ENCODE measurements around the gene VAPA. TPM values are rescaled to one million over a fixed set of nuclear protein-coding genes. Genes with fewer than 3 reads are reported as not detected.
A peak's percentile ranks its signal among the peaks of the same experiment; 100 is the strongest.

Gene VAPA, protein sequence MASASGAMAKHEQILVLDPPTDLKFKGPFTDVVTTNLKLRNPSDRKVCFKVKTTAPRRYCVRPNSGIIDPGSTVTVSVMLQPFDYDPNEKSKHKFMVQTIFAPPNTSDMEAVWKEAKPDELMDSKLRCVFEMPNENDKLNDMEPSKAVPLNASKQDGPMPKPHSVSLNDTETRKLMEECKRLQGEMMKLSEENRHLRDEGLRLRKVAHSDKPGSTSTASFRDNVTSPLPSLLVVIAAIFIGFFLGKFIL
- total RNA-seq: 118 TPM

DNA sequence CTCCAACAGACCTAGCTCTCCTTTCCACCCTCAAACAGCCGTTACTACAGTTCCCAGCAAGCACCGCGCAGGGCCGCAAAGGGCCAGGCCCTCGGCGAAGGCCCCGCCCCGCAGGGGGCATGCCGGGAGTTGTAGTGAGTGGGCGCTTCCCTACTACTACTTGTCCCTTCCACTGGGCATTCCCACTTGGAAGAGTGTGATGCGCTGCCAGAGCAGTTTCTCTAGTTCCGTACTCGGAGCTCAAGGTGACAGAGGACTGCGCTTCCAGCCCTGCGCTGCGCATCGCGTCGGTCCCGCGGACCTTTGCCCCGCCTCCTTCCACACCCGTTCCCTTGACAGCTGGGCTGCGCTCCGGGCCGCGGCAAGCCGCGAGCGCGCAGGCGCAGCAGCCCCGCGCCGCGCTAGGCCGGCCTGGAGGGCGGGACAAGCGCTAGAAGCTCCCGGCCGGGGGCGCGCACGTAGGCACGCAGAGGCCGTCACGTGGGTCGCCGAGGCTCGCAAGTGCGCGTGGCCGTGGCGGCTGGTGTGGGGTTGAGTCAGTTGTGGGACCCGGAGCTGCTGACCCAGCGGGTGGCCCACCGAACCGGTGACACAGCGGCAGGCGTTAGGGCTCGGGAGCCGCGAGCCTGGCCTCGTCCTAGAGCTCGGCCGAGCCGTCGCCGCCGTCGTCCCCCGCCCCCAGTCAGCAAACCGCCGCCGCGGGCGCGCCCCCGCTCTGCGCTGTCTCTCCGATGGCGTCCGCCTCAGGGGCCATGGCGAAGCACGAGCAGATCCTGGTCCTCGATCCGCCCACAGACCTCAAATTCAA, at the start of gene VAPA:
Gene VAPA (plus strand): TSS at position 491 of the 808 bp plus-strand sequence. CDS start 241 bp downstream, at position 732.
- peak; percentile 91 to 96 for DNase-seq (ENCODE audit: low spot score in 2 of 2)
- FAIRE-seq: no peak

DNA sequence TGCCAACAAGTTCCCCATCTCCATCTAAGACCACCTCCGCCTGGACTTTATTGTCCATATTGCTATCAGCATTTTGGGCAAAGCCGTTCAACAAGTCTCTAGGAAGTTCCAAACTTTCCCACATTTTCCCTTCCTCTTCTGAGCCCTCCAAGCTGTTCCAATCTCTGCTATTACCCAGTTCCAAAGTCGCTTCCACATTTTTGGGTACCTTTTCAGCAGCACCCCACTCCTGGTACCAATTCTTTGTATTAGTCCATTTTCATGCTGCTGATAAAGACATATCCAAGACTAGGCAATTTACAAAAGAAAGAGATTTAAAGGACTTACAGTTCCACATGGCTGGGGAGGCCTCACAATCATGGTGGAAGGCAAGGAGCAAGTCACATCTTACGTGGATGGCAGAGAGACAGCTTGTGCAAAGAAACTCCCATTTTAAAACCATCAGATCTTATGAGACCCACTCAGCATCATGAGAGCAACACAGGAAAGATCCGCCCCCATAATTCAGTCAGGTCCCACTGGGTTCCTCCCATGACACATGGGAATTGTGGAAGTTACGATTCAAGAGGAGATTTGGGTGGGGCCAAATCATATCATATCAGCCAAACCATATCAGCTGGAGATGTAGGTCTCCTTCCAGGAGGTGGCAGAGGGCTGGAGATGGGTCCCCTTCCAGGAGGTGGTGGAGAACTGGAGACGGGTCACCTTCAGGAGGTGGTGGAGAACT, 47.9 kb upstream of the VAPA start:
- FAIRE-seq: no peak

DNA sequence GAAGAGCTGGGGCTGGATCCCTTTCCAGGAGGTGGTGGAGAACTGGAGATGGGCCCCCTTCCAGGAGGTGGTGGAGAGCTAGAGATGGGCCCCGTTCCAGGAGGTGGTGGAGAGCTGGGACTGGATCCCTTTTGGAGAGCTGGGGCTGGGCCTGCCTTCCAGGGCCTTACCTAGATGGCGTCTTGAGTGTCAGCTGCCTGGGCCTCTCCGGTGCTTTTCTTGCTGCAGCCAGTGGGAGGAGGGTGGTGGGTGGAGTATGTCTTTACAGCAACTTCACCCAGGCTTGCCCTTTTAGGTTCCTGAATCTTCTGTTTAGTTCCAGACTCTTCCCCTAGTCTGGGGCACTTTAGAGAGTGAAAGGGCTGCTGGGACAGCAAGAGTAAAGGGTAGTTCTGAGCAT, 47.2 kb upstream of the VAPA start:
- FAIRE-seq: no peak

More for the DNA sequence above, 47.9 kb upstream of the VAPA start:
- no peak for DNase-seq (ENCODE audit: low spot score in 2 of 2)

DNA sequence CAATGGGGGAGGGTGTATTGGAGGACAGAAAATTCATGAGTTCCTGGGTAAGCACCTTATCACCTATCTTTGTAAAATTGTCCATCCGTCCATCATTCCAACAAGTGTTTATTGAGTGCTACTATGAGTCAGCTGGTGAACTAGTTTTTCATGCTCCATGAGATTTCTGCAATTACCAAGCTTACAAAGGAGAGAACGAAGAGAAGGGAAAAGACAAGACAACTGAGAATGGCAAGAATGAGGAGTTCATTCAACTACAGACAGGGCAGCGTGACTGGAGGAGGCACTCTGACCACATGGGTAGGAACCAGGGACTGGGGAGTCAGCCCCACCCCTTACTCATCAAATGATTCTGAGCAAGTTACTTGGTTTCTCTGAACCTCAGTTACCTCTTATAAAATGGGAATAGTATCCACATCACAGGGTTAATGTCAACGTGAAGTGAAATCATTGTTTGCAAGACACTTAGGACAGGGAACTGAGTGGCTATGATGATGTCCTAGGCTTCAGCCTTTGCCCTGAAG, 46.7 kb upstream of the VAPA start:
- FAIRE-seq: no peak
- no peak for DNase-seq (ENCODE audit: low spot score in 2 of 2)

More for the DNA sequence above, 47.2 kb upstream of the VAPA start:
- DNase-seq (ENCODE audit: low spot score in 2 of 2): no peak

DNA sequence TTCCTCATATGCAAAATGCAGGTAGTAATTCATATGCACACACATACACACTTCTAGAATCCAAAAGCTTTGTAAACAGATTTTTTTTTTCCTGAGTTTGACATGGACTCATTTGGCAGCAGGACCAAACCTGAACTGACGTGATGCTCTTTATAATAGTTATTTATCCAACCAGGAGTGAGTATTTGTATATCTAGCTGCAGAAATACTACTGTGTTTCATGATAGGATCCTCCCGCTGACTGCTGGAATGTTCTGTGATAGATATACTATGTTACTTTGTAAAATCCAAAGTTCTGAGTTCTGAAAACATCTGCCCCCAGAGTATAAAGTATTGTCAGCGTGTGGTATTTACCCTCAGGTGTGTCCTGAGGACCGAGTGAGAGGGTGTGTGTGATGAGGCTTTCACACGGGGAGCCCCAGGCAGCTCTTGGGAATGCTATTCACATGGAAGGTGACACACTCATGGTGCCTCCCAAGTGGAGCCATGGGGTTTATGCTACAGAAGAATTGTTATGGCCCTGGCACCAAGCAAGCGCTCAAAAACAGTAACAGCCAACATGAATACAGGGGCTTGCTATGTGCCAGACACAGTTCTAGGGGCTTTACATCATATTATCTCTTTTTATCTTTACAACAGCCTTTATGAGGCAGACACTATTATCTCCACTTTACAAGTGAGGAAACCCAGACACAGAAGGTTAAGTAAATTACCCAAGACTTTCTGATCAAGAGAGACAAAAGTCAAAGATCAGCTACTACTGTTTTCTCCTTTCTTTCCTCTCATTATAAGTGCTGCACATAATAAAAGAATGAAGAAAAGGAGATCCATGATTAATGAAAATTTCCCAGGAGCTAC, 44.7 kb upstream of the VAPA start:
- no peak for DNase-seq (ENCODE audit: low spot score in 2 of 2)
- FAIRE-seq: no peak

DNA sequence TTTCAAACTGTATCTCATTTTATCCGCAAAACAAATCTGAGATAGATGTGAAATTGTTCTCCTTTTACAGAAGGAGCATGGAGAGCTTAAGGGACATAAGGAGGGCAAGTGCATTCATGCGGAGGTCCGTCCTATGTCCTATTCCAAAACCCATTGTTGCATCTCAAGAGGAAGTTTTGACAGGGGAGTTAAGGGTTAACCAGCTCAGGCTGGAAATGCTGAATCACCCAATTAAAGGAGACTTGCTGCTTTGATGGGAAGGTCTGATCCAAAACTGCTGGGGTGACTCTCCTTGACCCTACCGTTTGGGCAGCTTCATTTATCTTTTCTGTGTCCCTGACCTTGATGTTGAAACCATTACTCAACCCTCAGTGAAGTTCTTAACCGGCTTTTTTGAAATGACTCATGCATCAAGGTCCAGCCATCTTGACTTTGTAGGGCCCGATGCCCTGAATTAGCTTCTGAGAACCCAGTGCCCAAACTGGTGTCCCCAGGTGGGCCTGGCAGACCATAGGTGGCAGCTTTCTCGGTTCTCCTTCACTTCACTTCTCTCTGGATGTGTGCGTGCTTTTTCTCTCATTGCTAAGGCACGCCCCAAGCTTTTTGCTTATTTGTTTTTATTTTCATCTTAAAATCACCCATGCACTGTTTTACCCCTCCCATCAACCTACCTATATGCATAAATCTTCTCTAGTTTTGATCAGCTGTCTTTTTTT, 43.9 kb upstream of the VAPA start:
- no peak for DNase-seq (ENCODE audit: low spot score in 2 of 2)
- no peak for FAIRE-seq

DNA sequence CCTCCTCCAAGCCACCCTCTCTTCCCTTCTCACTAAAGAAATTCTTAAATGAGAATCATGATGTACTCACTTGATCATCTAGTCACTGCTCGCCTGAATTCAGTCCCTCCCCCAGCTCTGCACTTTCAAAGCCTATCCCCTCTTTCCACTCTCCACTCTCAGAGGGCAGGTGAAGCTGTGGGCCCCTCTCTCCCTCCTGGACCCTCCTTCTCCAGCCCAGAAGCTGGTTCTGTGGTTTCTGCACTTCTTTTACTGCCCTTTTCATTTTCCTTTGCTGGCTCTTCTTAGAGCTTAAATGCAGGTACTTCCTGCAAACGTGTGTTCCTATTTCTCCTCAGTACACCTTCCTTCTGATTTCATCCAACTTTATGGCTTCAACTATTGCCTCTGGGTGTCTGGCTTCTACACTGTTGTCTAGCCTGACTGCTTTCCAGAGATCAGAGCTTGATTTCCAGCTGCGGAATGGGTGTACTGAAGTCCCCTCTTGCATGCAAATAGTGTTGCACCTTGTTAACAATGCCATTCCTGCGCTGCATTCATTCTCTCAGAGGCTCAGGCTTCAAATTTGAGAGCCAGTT, 43.3 kb upstream of the VAPA start:
- DNase-seq (ENCODE audit: low spot score in 2 of 2) (no peak), FAIRE-seq (no peak)

DNA sequence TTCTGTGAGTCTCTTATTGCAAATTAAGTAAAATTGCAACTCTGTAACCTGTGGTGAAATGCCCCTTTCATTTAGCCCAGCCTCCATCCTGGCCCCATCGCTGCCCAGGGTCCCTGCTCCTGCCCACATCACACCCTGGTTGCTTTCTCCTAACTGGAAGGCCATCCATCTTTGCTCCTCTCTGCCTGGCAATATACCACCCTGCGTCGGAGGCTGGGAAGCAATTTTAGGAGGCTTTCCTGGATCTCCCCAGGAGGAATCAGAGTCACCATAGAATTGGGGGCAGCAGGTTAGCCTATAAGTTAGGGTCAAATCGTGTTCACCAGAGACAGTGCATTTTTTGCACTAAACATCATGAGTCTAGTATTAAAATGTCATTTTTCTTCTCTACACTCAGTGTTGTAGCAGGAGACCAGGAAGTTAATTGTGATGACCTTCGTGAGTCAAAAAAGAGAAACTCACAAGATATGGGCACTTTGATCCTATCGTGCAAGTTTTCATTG, 42.5 kb upstream of the VAPA start:
- no peak for FAIRE-seq
- no peak for DNase-seq (ENCODE audit: low spot score in 2 of 2)

DNA sequence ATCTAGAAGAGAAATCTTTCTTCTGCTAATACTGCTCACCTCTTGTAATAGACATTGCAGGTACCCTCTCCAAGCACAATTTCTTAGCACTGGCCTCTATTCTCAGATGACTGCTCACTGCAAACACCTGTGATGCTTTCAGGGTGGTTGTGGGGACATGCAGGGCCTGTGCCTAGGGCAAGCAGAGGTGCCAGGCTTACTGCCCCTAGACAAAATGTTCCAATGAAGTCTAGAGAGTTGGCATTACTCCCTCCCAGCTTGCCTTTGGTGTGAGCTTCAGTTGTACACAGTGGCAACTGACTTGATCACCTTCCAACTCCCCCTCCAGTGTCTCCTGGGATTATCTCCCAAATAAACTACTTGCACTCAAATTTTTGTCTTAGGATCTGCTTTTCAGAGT, 41.0 kb upstream of the VAPA start:
- FAIRE-seq: no peak
- no peak for DNase-seq (ENCODE audit: low spot score in 2 of 2)

DNA sequence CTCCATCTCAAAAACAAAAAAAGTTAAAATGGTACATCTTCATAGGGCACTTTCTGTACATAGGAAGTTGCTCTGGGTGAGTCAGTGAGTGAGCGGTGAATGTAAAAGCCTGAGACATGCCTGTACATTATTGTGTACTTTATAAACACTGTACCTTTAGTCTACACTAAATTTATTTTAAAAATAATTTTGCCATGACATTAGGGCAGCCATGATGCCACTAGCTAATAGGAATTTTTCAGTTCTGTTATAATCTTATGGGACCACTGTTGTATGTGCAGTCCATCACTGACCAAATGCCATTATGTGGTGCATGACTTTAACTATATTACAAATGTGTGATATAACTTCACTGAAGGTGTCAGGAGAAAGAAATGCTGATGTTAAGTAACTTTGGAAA, 39.1 kb upstream of the VAPA start:
- no peak for FAIRE-seq
- DNase-seq (ENCODE audit: low spot score in 2 of 2): no peak

DNA sequence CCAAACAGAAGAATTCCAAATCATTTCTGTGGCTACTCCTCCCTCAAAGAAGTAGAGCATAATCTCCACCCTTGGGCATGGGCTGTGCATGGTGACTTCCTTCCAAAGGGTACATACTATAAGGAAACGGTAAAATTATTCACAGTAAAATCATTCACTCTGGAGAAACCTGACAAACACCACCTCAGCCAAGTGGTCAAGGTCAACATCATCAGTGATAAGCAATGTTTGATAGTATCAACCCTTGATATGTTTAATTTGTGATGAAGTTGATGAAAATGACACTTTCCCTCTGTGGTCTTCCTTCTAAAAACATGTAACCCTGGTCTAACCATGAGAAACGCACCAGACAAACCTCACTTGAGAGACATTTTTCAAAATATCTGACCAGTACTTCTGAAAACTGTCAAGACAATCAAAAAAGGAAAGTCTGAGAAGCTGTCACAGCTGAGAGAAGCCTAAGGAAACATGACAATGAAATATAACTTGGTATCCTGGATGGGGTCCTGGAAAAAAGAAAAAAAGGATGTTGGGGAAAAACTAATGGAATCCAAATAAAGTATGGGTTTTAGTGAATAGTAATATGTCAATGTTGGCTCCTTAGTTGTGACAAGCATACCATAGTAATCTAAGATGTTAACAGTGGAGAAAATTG, 37.5 kb upstream of the VAPA start:
- no peak for FAIRE-seq
- no peak for DNase-seq (ENCODE audit: low spot score in 2 of 2)

DNA sequence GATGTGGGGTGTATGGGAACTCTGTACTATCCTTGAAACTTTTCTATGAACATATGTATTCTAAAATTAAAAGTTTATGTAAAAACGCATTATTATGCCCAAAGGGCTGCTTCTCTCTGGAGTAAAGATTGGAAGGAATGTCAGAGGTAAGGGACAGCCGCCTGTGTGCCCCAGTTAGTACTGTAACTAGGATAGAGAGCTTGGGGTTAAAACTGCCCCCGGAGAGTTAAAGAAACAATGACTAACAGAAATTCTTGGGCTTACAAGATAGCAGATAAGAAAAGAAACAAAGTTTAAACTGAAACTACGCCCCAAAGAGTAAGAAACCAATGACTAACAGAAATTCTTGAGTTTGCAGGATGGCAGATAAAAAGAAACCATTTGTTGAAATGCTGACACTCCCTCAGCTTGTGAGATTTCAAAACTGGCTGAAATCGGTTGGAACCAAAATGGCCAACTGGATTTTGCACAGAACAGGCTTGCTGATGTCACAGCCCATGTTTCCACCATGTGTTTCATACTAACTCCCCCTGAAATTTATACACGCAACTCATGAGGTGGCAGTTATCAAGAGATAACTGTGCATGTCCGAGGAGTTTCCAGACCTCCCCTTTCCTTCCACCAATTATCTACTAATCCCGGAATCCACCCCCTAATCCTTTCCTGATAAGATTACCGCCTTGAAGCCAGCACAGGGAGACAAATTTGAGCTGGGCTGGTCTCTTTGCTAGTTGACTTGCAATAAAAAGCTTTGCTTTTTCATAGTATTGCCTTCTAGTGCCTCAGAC, 36.8 kb upstream of the VAPA start:
- no peak for FAIRE-seq

DNA sequence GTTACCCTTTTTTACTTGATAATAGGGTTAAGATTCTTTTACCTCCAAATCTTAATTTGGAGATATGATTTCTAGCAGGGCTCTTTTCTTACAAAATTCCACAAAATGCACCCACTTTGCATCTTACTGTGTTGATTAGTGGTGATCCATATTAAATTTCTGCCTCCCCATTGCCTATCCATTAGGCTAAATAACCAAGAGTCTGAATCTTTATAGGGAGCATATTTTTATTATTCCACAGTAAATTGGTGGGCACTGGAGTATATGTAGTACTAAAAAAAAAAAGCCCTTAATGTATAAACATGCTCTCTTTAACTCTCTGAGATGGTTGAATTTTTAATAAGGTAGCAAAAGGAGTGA, 36.2 kb upstream of the VAPA start:
- DNase-seq (ENCODE audit: low spot score in 2 of 2): no peak
- no peak for FAIRE-seq

More for the DNA sequence above, 36.8 kb upstream of the VAPA start:
- no peak for DNase-seq (ENCODE audit: low spot score in 2 of 2)

DNA sequence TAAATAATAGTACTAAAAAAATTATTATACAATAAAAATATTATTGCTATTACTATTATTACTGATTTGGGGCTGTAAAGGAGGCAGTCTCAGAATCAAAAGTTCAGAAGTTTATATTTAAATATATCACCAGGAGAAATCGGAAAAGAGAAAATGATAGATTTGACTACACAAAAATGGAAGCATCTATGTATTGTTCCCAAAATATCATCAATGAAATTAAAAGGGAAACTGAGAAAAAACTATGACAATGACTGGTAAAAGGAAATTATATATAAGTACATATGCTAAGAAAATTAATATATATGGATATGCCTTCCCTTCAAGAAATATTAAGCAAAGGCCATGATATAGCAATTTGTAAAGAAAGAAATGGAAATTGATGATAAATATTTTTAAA, 35.7 kb upstream of the VAPA start:
- DNase-seq (ENCODE audit: low spot score in 2 of 2): no peak
- FAIRE-seq: no peak

DNA sequence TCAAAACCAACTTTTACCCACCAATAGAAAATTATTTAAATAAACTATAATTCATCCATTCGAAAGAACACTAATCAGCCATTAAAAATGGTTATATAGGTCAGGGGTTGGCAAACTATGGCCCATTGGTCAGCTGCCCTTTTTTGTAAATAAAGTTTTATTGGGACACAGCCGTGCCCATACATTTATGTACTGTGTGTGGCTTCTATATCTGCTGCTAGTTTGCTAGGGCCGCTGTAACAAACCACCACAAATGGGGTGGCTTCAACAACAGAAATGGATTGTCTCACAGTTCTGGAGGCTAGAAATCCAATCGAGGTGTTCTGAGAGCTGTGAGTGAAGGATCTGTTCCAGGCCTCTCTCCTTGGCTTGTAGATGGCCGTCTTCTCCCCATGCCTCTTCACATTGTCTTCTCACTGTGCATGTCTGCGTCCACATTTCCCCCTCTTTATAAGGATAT, 35.0 kb upstream of the VAPA start:
- no peak for FAIRE-seq
- no peak for DNase-seq (ENCODE audit: low spot score in 2 of 2)

DNA sequence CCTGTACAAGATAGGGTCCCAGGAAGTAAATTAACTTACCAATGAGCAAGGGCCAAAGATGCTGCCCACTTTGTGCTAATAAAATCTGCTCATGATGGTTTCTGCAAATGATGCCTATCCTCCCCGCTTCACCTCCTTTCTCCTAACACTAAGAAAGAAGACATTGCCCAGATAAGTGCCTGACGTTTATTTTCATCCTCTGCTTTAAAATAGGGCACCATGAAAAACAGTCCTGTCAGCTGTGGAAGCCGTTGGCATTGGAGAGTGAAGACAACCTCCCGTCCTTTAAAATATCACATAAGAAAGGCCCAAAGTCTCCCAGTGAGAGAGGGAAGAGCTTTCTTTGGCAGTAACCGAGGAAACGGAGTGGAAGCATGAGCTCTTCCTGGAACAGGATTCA, 29.7 kb upstream of the VAPA start:
- FAIRE-seq (no peak), DNase-seq (ENCODE audit: low spot score in 2 of 2) (no peak)

DNA sequence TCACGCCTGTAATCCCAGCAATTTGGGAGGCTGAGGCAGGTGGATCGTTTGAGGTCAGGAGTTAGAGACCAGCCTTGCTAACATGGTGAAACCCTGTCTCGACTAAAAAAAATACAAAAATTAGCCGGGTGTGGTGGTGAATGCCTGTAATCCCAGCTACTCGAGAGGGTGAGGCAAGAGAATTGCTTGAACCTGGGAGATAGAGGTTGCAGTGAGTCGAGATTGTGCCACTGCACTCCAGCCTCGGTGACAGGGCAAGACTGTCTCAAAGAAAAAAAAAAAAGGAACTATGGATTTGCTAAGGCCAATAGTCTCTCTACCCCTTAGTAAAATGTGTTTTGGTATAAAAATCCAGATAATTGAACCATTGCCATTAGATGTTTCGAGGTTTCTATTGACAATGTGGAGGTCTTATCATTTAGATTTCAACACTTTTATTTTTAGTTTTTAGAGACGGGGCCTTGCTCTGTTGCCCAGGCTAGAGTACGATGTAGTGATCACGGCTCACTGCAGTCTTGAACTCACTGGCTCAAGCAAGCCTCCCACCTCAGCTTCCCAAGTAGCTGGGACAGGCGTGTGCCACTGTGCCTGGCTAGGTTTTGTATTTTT, 29.2 kb upstream of the VAPA start:
- FAIRE-seq (no peak), DNase-seq (ENCODE audit: low spot score in 2 of 2) (no peak)
